CD4-positive, CD25-positive, alpha-beta regulatory T cell (primary cell): ENCODE data around the gene TFCP2. TPM values are rescaled to one million over a fixed set of nuclear protein-coding genes. Genes with fewer than 3 reads are reported as not detected.
A peak's percentile ranks its signal among the peaks of the same experiment; 100 is the strongest.

ENCODE experiments used
- ATAC-seq, 2 donors: fragments of 150-1000 bp; cut with Tn5 transposase; one replicate each; pipeline ENCODE4 v1.10.0; 2021; ENCODE audit warnings: low read depth in 2 of 2, moderate number of reproducible peaks in 2 of 2, moderate library complexity in 1 of 2
- DNase-seq, 3 donors: peaks; one replicate each; pipeline versions ENCODE4 v3.0.0 to v3.0.0-alpha.2; 2012 to 2022; ENCODE audit warnings: mixed read lengths in 1 of 3
- H3K27ac ChIP-seq: one replicate; pipeline ENCODE4 v1.7.0; 2013; ENCODE audit warnings: mild to moderate bottlenecking, low read length; ENCODE audit not compliant: insufficient read depth, poor library complexity, severe bottlenecking
- H3K27me3 ChIP-seq: one replicate; pipeline ENCODE4 v1.7.0; 2013; ENCODE audit warnings: low read length; ENCODE audit not compliant: control insufficient read depth, insufficient read depth
- H3K36me3 ChIP-seq: one replicate; pipeline ENCODE4 v1.7.0; 2013; ENCODE audit warnings: mild to moderate bottlenecking, low read length, moderate library complexity; ENCODE audit not compliant: control insufficient read depth, insufficient read depth
- H3K4me1 ChIP-seq: 2 replicates; pipeline ENCODE4 v1.7.0; 2013; ENCODE audit warnings: mild to moderate bottlenecking, low read length; ENCODE audit not compliant: insufficient read depth, control insufficient read depth, poor library complexity, severe bottlenecking
- H3K4me3 ChIP-seq: one replicate; pipeline ENCODE4 v1.7.0; 2013; ENCODE audit warnings: low read depth, mild to moderate bottlenecking, low read length, moderate library complexity
- H3K9me3 ChIP-seq, 2 experiments: 1 replicate in 1 of 2; 2 replicates in 1 of 2; pipeline ENCODE4 v1.7.0; 2013; ENCODE audit warnings: low read length in 2 of 2, mild to moderate bottlenecking in 1 of 2, moderate library complexity in 1 of 2; ENCODE audit not compliant: control insufficient read depth in 2 of 2
- H3K27ac Mint-ChIP-seq, 3 donors: one replicate each; pipeline ENCODE4 v1.8.0; 2020 to 2022; ENCODE audit warnings: mild to moderate bottlenecking in 3 of 3, mixed read lengths in 3 of 3, moderate library complexity in 2 of 3
- H3K27me3 Mint-ChIP-seq: one replicate; pipeline ENCODE4 v1.8.0; 2022; ENCODE audit warnings: mild to moderate bottlenecking, mixed read lengths
- H3K36me3 Mint-ChIP-seq: one replicate; pipeline ENCODE4 v1.8.0; 2020; ENCODE audit warnings: mixed read lengths
- H3K4me1 Mint-ChIP-seq, 4 donors: one replicate each; pipeline ENCODE4 v1.8.0; 2020 to 2022; ENCODE audit warnings: mixed read lengths in 4 of 4, mild to moderate bottlenecking in 1 of 4
- H3K4me3 Mint-ChIP-seq, 4 donors: one replicate each; pipeline ENCODE4 v1.8.0; 2020 to 2022; ENCODE audit warnings: mild to moderate bottlenecking in 4 of 4, mixed read lengths in 4 of 4, moderate library complexity in 3 of 4
- H3K9me3 Mint-ChIP-seq, 7 donors: one replicate each; pipeline ENCODE4 v1.8.0; 2020 to 2022; ENCODE audit warnings: mixed read lengths in 7 of 7, mild to moderate bottlenecking in 3 of 7, moderate library complexity in 2 of 7
- polyA plus RNA-seq, 4 donors: library from polyadenylated mRNA; unstranded; fragments of 300-500 nt; fragmentation: Illumina TruSeq; gene quantifications; one replicate each; pipeline ENCODE4 v1.2.3, GENCODE V29; 2021
- total RNA-seq: library from RNA; stranded (reverse); gene quantifications from one replicate; pipeline ENCODE4 v1.2.3, GENCODE V29; 2022

The TFCP2 gene
- total and polyA plus RNA-seq, 5 donors from 2014 or later: 9.0 to 24.9 (median 12.0) TPM

DNA sequence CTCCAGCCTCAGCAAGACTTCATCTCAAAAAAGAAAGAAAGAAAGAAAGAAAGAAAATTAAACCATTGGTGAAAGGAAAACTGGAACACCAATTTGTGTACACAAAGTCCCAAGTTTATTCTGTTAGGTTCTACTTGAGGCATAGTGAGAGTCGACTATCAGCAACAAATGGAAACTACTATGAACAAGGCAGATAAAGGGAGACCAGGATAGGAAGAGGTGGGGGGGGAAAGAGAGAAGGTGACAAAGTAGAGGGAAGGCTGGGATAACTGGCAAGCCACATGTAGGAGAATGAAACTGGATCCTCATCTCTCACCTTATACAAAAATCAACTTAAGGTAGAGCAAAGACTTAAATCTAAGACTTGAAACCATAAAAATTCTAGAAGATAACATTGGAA lies 25.6 kb downstream of the TFCP2 start:
- H3K4me3 ChIP-seq: no peak overlapping the region
- no peaks in the 10 kb centered on the region for H3K27me3 ChIP-seq
- no peaks in the 10 kb centered on the region for H3K36me3 ChIP-seq
- Mint-ChIP-seq H3K36me3 (peaks cover 21% of the 10 kb centered on the region), H3K4me3 (no peak overlapping the region), H3K9me3 (peaks cover 0 to 1% (median 0%) of the 10 kb centered on the region in 7 donors), H3K27ac (peak overlapping the region in 2 of 3 donors; percentile 7 to 33), H3K27me3 (no peaks in the 10 kb centered on the region), H3K4me1 (peaks cover 23 to 48% (median 41%) of the 10 kb centered on the region in 4 donors)
- DNase-seq (no peak), ATAC-seq (no peak)
- H3K4me1 ChIP-seq: no peaks in the 10 kb centered on the region
- H3K9me3 ChIP-seq: no peaks in the 10 kb centered on the region
- H3K27ac ChIP-seq: no peak overlapping the region

DNA sequence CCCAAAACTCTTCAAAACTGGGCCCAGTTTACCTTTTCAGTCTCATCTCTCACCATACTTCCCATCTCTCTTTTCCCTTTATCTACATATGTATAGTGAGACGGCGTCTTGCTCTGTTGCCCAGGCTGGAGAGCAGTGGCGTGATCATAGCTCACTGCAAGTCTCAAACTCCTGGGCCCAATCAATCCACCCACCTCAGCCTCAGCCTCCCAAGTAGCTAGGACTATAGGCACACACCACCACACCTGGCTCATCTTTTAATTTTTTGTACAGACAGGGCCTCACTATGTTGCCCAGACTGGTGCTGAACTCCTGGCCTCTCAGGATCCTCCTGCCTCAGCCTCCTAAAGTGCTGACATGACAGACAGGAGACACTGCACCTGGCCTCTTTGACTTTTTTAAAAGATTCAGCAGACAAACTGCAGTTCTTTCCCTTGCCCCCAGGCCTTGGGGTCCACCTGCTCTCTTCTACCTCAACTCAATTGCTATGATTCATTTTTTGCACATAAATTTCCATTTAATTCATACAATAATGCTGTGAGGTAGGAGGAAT lies 33.6 kb downstream of the TFCP2 start:
- H3K4me1 ChIP-seq: no peaks in the 10 kb centered on the region
- H3K36me3 ChIP-seq: peaks cover 13% of the 10 kb centered on the region
- H3K4me3 Mint-ChIP-seq: peak overlapping the region in 1 of 4 donors; percentile 26
- peak overlapping the region in 1 of 3 donors; percentile 38 for H3K27ac Mint-ChIP-seq
- H3K27me3 Mint-ChIP-seq: no peaks in the 10 kb centered on the region
- no peaks in the 10 kb centered on the region for H3K9me3 ChIP-seq
- no peak overlapping the region for H3K4me3 ChIP-seq
- ATAC-seq: no peak
- H3K27ac ChIP-seq: no peak overlapping the region
- peaks cover 18% of the 10 kb centered on the region for H3K36me3 Mint-ChIP-seq
- no peaks in the 10 kb centered on the region for H3K9me3 Mint-ChIP-seq
- peaks cover 3 to 21% (median 10%) of the 10 kb centered on the region in 4 donors for H3K4me1 Mint-ChIP-seq
- DNase-seq: no peak
- H3K27me3 ChIP-seq: no peaks in the 10 kb centered on the region

DNA sequence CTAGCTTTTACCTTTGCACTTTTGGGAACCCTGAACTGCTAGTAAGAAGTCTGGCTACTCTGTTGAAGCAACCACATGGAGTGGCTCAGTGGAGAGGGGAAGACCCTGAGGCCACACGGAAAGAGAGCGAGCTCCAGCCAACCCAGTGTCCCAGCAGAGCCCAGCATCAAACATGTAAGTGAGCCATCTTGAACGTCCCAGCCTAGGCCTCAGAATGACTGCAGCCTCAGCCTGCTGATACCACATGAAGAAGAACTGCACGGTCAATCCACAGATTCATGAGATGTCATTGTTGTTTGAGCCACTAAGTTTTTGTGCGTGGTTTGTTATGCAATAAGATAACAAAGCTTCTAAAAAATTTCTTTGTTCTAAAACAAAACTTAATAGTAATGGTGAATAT lies 40.2 kb downstream of the TFCP2 start:
- Histone ChIP-seq H3K9me3 (no peaks in the 10 kb centered on the region), H3K27me3 (no peaks in the 10 kb centered on the region), H3K4me1 (no peaks in the 10 kb centered on the region), H3K36me3 (peaks cover 8% of the 10 kb centered on the region), H3K27ac (no peak overlapping the region), H3K4me3 (no peak overlapping the region)
- Mint-ChIP-seq H3K4me3 (no peak overlapping the region), H3K27ac (no peak overlapping the region), H3K4me1 (peaks cover 10 to 17% (median 10%) of the 10 kb centered on the region in 4 donors), H3K36me3 (no peaks in the 10 kb centered on the region), H3K9me3 (no peaks in the 10 kb centered on the region), H3K27me3 (no peaks in the 10 kb centered on the region)
- DNase-seq (peak in 1 of 3 donors; percentile 14), ATAC-seq (no peak)

DNA sequence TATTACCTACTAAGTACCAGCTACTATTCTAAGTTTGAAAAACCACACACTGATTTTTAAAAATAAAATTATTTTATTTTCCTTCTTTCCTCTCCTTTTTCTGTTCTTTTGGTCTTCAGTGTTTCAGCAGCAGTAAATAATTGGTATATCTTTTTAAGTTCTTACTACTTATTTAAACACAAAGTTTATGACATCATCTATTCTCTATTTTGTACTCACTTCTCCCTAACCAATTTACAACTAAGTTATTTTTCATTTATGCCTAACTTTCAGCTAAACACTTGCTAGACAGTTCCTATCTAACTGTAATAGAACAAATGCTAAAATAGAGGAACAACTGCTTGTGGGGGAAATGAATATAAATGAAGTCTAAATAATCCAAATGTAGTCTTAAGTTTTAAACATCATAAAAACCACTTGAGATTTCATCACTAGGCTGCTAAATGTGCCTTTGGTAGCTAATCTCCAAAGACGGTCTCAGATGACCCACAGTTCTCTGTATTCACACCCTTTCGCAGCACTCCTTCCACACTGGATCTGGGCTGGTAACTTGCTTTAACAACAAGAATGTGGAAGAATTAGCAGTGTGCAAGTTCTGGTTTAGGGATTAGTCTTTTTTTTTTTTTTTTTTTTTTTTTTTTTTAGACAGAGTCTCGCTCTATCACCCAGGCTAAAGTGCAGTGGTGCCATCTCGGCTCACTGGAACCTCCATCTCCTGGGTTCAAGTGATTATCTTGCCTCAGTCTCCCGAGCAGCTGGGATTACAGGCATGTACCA lies 41.0 kb downstream of the TFCP2 start:
- Mint-ChIP-seq H3K27me3 (no peaks in the 10 kb centered on the region), H3K4me3 (no peak overlapping the region), H3K36me3 (no peaks in the 10 kb centered on the region), H3K27ac (peak overlapping the region in 2 of 3 donors; percentile 8 to 38), H3K9me3 (no peaks in the 10 kb centered on the region), H3K4me1 (peaks cover 13 to 23% (median 16%) of the 10 kb centered on the region in 4 donors)
- DNase-seq: no peak
- no peak for ATAC-seq
- Histone ChIP-seq H3K27ac (no peak overlapping the region), H3K4me1 (no peaks in the 10 kb centered on the region), H3K36me3 (peaks cover 3% of the 10 kb centered on the region), H3K9me3 (no peaks in the 10 kb centered on the region), H3K4me3 (no peak overlapping the region), H3K27me3 (no peaks in the 10 kb centered on the region)

DNA sequence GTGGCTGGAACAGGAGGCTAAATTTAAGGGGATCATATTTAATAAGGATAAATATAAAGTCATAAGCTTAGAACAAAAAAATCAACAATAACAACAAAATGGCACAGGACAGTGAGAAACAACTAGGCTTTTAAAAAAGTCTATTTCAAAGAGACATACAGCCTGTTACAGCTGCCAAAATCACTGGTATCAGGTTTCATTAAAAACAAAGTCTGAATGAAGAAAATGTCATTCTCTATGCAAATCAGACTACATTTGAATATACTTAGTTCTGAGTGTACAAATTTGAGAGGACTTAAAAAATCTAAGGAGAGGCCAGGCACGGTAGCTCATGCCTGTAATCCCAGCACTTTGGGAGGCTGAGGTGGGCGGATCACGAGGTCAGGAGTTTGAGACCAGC lies 44.0 kb downstream of the TFCP2 start:
- Histone ChIP-seq H3K9me3 (no peaks in the 10 kb centered on the region), H3K4me1 (no peaks in the 10 kb centered on the region), H3K36me3 (peaks cover 5% of the 10 kb centered on the region), H3K4me3 (no peak overlapping the region), H3K27ac (no peak overlapping the region), H3K27me3 (no peaks in the 10 kb centered on the region)
- Mint-ChIP-seq H3K27ac (peak overlapping the region in 2 of 3 donors; percentile 5 to 9), H3K4me3 (no peak overlapping the region), H3K4me1 (peaks cover 18 to 29% (median 21%) of the 10 kb centered on the region in 4 donors), H3K27me3 (no peaks in the 10 kb centered on the region), H3K9me3 (no peaks in the 10 kb centered on the region), H3K36me3 (peaks cover 10% of the 10 kb centered on the region)
- ATAC-seq (no peak), DNase-seq (no peak)

DNA sequence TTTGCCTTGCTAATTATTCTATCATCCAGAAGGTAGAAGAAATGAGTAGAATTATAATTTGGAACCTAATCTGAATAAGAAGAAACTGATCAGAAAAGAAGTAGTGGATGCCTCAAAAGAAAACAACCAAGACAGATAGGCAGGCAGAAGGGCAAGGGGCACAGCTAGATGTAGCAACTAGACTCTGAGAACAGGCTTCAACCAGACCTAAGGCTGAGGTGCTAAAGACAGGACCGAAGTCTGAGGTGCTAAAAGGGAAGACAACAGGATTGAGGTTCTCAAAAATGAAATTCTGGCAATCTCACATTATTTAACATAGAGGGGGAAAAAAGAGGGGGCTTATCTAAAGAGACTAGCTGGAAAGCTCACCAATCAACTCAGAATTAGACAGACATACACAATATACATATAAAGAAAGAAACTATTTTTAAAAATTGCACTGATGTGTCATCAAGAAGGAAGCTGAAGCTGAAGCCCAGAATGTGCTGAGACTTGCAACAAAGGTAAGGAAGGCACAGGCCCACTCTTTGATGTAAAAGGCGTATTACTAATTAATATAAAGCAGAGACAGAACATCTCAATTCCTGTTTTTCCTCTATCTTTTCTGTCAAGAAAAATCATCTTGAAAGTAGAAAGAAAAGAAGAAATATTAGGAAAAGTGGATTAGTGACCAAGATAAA lies 45.7 kb downstream of the TFCP2 start:
- Mint-ChIP-seq H3K4me1 (peaks cover 19 to 29% (median 21%) of the 10 kb centered on the region in 4 donors), H3K9me3 (no peaks in the 10 kb centered on the region), H3K27ac (peak overlapping the region in 2 of 3 donors; percentile 27 to 48), H3K27me3 (no peaks in the 10 kb centered on the region), H3K4me3 (no peak overlapping the region), H3K36me3 (peaks cover 10% of the 10 kb centered on the region)
- Histone ChIP-seq H3K27me3 (no peaks in the 10 kb centered on the region), H3K36me3 (peaks cover 2% of the 10 kb centered on the region), H3K4me3 (no peak overlapping the region), H3K4me1 (no peaks in the 10 kb centered on the region), H3K9me3 (no peaks in the 10 kb centered on the region), H3K27ac (no peak overlapping the region)
- ATAC-seq (no peak), DNase-seq (no peak)

DNA sequence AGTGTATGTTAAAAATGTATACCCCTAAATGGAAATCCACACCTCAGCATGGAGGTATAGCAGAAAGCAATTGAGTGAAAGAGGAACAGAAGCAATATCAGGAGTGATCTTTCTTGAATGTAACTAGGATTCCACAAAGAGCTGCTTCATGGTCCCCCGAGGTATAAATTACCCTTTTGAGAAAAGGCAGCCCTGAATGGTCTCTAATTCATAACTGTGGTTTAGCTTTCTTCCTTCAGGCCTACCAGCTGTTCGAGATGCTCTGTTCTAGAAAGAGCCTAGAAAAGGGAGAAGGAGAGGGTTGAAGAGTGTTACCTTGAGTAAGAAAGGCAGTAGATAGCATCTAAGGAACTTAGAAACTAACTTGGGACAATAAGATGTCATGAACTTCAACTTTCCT lies 46.6 kb downstream of the TFCP2 start:
- Histone ChIP-seq H3K27ac (no peak overlapping the region), H3K9me3 (no peaks in the 10 kb centered on the region), H3K4me3 (no peak overlapping the region), H3K27me3 (no peaks in the 10 kb centered on the region), H3K4me1 (no peaks in the 10 kb centered on the region), H3K36me3 (peaks cover 2% of the 10 kb centered on the region)
- peaks cover 10% of the 10 kb centered on the region for H3K36me3 Mint-ChIP-seq
- no peak overlapping the region for H3K4me3 Mint-ChIP-seq
- peak overlapping the region in 1 of 3 donors; percentile 27 for H3K27ac Mint-ChIP-seq
- H3K9me3 Mint-ChIP-seq: no peaks in the 10 kb centered on the region
- no peak for ATAC-seq
- H3K27me3 Mint-ChIP-seq: no peaks in the 10 kb centered on the region
- no peak for DNase-seq
- peaks cover 14 to 21% (median 19%) of the 10 kb centered on the region in 4 donors for H3K4me1 Mint-ChIP-seq
